Activated CD4-positive, alpha-beta T cell treated with anti-CD3 and anti-CD28 coated beads, Interleukin-2, amount 50 U/mL, for 24 hours (primary cell): ENCODE data around the gene SLC30A4.
"Not testable (repeated sequence)": the region's sequence is repeated elsewhere in the genome, so short reads cannot be mapped to it uniquely, and the experiment has no call there.

ENCODE experiments used
- DNase-seq, 2 donors: peaks; one replicate each; pipeline ENCODE4 v3.0.0-alpha.2; 2020; ENCODE audit warnings: low read depth in 1 of 2, low spot score in 1 of 2

SLC30A4 gene

GRCh38 chr15:45510758-45511280 lies 11.7 kb downstream of the SLC30A4 start:
- DNase-seq = no peak

GRCh38 chr15:45507143-45507542 lies 15.4 kb downstream of the SLC30A4 start:
- not testable (repeated sequence) for DNase-seq

GRCh38 chr15:45499426-45499825 lies 23.1 kb downstream of the SLC30A4 start:
- DNase-seq = no peak

- DNase-seq = no peak
These were observed 23.9 kb downstream of the SLC30A4 start for GRCh38 chr15:45498701-45499100.

GRCh38 chr15:45497261-45497660 lies 25.3 kb downstream of the SLC30A4 start:
- DNase-seq = no peak

- no peak for DNase-seq
These were observed 25.9 kb downstream of the SLC30A4 start for GRCh38 chr15:45496658-45497057.

- DNase-seq = no peak
These were observed 27.0 kb downstream of the SLC30A4 start for GRCh38 chr15:45495588-45495987.

GRCh38 chr15:45489690-45490238 lies 32.8 kb downstream of the SLC30A4 start:
- DNase-seq = no peak

- DNase-seq = no peak
These were observed 36.2 kb downstream of the SLC30A4 start for GRCh38 chr15:45486317-45486716.

- no peak for DNase-seq
These were observed 41.4 kb downstream of the SLC30A4 start for GRCh38 chr15:45481135-45481534.

- no peak for DNase-seq
These were observed 46.1 kb downstream of the SLC30A4 start for GRCh38 chr15:45476410-45476809.

GRCh38 chr15:45474799-45475198 lies 47.8 kb downstream of the SLC30A4 start:
- DNase-seq = no peak

- no peak for DNase-seq
These were observed 49.5 kb downstream of the SLC30A4 start for GRCh38 chr15:45473068-45473467.

GRCh38 chr15:45471151-45471550 lies 51.4 kb downstream of the SLC30A4 start:
- DNase-seq = no peak

GRCh38 chr15:45469441-45469840 lies 53.1 kb downstream of the SLC30A4 start:
- DNase-seq = no peak

GRCh38 chr15:45469027-45469426 lies 53.5 kb downstream of the SLC30A4 start:
- no peak for DNase-seq

- DNase-seq = no peak
These were observed 54.3 kb downstream of the SLC30A4 start for GRCh38 chr15:45468294-45468693.

GRCh38 chr15:45458746-45459403 lies 63.7 kb downstream of the SLC30A4 start:
- DNase-seq = peak; percentile 64 to 72

- peak; percentile 39 to 80 for DNase-seq
These were observed 64.7 kb downstream of the SLC30A4 start for GRCh38 chr15:45457641-45458539.

GRCh38 chr15:45457220-45457619 lies 65.3 kb downstream of the SLC30A4 start:
- DNase-seq = no peak

GRCh38 chr15:45456212-45457106 lies 66.1 kb downstream of the SLC30A4 start:
- DNase-seq = peak; percentile 27 to 57
